HL-60 (cell line): Measurements from ENCODE around the gene KIAA1755.

Source experiments
- DNase-seq, 2 experiments: peaks; one replicate each; pipeline ENCODE4 v3.0.0-alpha.2; 2010 to 2020; ENCODE audit warnings: low read depth in 1 of 2, low spot score in 1 of 2
- H3K27ac ChIP-seq: fragments of 250-450 bp; sonication (Bioruptor Pico); replicated peaks from 2 replicates; pipeline ENCODE4 v1.5.1; 2020; ENCODE audit warnings: mild to moderate bottlenecking, moderate library complexity
- H3K27me3 ChIP-seq: fragments of 250-450 bp; sonication (Bioruptor Pico); 2 replicates; pipeline ENCODE4 v1.5.1; 2021; ENCODE audit warnings: mild to moderate bottlenecking, moderate library complexity; ENCODE audit not compliant: insufficient read depth, poor library complexity, severe bottlenecking
- H3K4me3 ChIP-seq: replicated peaks from 2 replicates; pipeline ENCODE4 v1.5.1; 2011; ENCODE audit warnings: mild to moderate bottlenecking, control low read depth, low read length; ENCODE audit not compliant: insufficient read depth
- GABPA ChIP-seq: IDR thresholded peaks from 2 replicates; pipeline ENCODE4 v1.6.1; 2012; ENCODE audit warnings: low read depth
- POLR2AphosphoS5 ChIP-seq: IDR thresholded peaks from 2 replicates; pipeline ENCODE4 v1.6.1; 2012; ENCODE audit warnings: low read depth
- SPI1 ChIP-seq: IDR thresholded peaks from 2 replicates; pipeline ENCODE4 v1.6.1; 2012; ENCODE audit warnings: low read depth, mild to moderate bottlenecking, borderline replicate concordance
- TF ChIP-seq, protein P1 (sequence below): IDR thresholded peaks from one replicate; pipeline ENCODE4 v1.5.1; 2011; ENCODE audit warnings: low read length, control low read depth, inconsistent platforms; ENCODE audit not compliant: insufficient read depth
- TF ChIP-seq, protein P2 (sequence below): IDR thresholded peaks from 2 replicates; pipeline ENCODE4 v1.6.1; 2012; ENCODE audit warnings: low read depth; ENCODE audit not compliant: insufficient replicate concordance

Gene KIAA1755

DNA sequence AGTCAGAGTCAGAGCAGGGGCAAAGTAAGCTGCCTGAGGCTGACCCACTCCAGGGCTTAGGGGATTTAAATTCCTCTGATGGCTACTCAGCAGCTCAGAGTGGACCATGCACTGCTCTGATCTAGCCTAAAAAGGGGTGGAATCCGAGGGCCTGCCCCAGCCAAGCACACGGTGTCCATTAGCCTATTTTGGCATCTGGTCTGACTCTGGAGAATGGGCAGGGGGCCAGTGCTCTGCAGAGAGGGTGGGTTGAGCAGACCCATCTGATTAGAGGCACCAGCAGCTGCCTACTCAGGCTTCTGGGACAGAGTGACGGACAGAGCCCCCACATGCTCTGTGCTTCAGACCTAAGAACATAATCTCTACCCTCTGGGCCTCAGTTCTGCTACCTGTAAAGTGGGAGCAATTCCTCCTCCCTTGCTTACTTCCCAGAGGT lies 69.6 kb downstream of the KIAA1755 start:
- no peak for DNase-seq
- H3K27ac ChIP-seq = no peak overlapping the region; the same call in 1 of the 2 replicates
- TF ChIP-seq, protein P1, sequence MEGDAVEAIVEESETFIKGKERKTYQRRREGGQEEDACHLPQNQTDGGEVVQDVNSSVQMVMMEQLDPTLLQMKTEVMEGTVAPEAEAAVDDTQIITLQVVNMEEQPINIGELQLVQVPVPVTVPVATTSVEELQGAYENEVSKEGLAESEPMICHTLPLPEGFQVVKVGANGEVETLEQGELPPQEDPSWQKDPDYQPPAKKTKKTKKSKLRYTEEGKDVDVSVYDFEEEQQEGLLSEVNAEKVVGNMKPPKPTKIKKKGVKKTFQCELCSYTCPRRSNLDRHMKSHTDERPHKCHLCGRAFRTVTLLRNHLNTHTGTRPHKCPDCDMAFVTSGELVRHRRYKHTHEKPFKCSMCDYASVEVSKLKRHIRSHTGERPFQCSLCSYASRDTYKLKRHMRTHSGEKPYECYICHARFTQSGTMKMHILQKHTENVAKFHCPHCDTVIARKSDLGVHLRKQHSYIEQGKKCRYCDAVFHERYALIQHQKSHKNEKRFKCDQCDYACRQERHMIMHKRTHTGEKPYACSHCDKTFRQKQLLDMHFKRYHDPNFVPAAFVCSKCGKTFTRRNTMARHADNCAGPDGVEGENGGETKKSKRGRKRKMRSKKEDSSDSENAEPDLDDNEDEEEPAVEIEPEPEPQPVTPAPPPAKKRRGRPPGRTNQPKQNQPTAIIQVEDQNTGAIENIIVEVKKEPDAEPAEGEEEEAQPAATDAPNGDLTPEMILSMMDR = no peak
- TF ChIP-seq POLR2AphosphoS5 = no peak
- no peak for TF ChIP-seq GABPA
- TF ChIP-seq, protein P2, sequence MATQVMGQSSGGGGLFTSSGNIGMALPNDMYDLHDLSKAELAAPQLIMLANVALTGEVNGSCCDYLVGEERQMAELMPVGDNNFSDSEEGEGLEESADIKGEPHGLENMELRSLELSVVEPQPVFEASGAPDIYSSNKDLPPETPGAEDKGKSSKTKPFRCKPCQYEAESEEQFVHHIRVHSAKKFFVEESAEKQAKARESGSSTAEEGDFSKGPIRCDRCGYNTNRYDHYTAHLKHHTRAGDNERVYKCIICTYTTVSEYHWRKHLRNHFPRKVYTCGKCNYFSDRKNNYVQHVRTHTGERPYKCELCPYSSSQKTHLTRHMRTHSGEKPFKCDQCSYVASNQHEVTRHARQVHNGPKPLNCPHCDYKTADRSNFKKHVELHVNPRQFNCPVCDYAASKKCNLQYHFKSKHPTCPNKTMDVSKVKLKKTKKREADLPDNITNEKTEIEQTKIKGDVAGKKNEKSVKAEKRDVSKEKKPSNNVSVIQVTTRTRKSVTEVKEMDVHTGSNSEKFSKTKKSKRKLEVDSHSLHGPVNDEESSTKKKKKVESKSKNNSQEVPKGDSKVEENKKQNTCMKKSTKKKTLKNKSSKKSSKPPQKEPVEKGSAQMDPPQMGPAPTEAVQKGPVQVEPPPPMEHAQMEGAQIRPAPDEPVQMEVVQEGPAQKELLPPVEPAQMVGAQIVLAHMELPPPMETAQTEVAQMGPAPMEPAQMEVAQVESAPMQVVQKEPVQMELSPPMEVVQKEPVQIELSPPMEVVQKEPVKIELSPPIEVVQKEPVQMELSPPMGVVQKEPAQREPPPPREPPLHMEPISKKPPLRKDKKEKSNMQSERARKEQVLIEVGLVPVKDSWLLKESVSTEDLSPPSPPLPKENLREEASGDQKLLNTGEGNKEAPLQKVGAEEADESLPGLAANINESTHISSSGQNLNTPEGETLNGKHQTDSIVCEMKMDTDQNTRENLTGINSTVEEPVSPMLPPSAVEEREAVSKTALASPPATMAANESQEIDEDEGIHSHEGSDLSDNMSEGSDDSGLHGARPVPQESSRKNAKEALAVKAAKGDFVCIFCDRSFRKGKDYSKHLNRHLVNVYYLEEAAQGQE = no peak
- no peak for TF ChIP-seq SPI1
- no peaks in the 10 kb centered on the region for H3K27me3 ChIP-seq
- no peak overlapping the region for H3K4me3 ChIP-seq

DNA sequence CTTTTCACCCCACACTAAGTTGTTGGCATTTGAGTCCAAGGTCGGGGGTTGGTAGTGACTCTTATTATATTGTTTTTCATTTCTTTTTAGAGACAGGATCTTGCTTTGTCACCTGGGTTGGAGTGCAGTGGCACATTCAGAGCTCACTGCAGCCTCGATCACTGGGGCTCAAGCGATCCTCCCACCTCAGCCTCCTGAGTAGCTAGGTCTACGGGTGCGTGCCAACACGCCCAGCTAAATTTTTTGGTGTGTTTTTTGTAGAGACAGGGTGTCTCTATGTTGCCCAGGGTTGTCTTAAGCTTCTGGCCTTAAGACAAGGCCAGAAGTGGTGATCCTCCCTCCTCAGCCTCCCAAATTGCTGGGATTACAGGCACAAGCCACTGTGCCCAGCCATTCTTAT lies 70.4 kb downstream of the KIAA1755 start:
- TF ChIP-seq, protein P2 = no peak
- no peak for TF ChIP-seq GABPA
- no peak for TF ChIP-seq POLR2AphosphoS5
- DNase-seq = no peak
- Histone ChIP-seq H3K4me3 (no peak overlapping the region), H3K27me3 (no peaks in the 10 kb centered on the region), H3K27ac (no peak overlapping the region)

DNA sequence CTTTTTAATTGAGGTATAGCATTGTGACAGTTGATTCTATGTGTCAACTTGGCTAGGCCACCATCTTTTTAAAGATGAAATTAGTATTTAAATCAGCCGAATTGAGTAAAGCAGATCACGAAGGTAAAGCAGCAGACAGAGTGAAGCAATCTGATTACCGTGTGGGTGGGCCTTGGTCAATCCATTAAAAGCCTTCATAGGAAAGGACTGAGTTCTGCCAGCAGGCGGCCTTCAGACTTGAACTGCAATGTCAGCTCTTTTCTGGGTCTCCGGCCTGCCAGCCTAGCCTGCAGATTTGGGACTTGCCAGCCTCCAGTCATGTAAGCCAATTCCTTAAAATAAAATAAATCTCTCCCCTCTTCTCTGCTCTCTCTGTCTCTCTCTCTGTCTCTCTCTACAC lies 73.0 kb downstream of the KIAA1755 start:
- no peak for DNase-seq
- no peaks in the 10 kb centered on the region for H3K27me3 ChIP-seq

More for the DNA sequence above, 73.0 kb downstream of the KIAA1755 start:
- Histone ChIP-seq H3K4me3 (no peak overlapping the region), H3K27ac (no peak overlapping the region)
- TF ChIP-seq GABPA (no peak), SPI1 (no peak), POLR2AphosphoS5 (no peak)
- TF ChIP-seq, protein P2 = no peak
- TF ChIP-seq, protein P1 = no peak
